Measurements from ENCODE around the gene OR2T3. TPM values are rescaled to one million over a fixed set of nuclear protein-coding genes. Genes with fewer than 3 reads are reported as not detected.
"Not testable (repeated sequence)": the region's sequence is repeated elsewhere in the genome, so short reads cannot be mapped to it uniquely, and the experiment has no call there.

The OR2T3 gene
- total and polyA plus RNA-seq, 2 donors (not counting 1 experiment from before 2014, with no cell fraction given), result not detected

DNA sequence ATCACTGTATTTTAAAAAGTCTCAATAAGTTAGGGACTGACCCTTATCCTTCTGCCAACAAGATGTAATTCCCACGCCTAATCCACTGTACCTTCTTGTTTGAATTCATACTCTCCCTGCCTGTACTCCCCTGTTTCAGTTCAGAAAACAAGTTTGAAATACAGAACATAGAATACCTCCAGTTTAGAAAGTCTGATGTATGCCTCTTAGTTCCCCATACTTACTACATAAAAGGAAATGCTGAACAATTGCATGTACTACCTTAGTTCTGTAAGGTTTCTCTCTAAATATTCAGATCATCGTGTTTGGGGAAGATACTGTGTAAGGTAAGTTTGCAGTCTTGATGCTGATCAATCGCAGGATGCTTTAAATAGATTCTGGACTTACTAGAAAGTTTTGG, 36.8 kb upstream of the OR2T3 start:
- H3K4me1 ChIP-seq (ENCODE audit: control insufficient read depth, extremely low read depth, insufficient read depth, low read length); H4K20me1 ChIP-seq (ENCODE audit: control insufficient read depth, extremely low read depth, insufficient read depth, low read length); DNase-seq (ENCODE audit: low read depth in 2 of 2); H3K27me3 ChIP-seq (ENCODE audit: control insufficient read depth, insufficient read depth, low read length); H3K9me3 ChIP-seq (ENCODE audit: control insufficient read depth, insufficient read depth, low read depth, low read length); H3K4me3 ChIP-seq (replicated peaks in 1 of 4; ENCODE audit: control extremely low read depth in 1 of 4, insufficient read depth in 1 of 4, low read depth in 3 of 4, low read length in 4 of 4); H3K79me2 ChIP-seq (ENCODE audit: control insufficient read depth, insufficient read depth, low read length); H3K4me2 ChIP-seq (ENCODE audit: extremely low read depth, insufficient read depth, low read length); H3K36me3 ChIP-seq (ENCODE audit: control insufficient read depth, insufficient read depth, low read length); H2AFZ ChIP-seq (ENCODE audit: low read length); H3K27ac ChIP-seq (ENCODE audit: insufficient read depth, low read length); H3K9ac ChIP-seq (ENCODE audit: insufficient read depth, low read length): not testable (repeated sequence)

DNA sequence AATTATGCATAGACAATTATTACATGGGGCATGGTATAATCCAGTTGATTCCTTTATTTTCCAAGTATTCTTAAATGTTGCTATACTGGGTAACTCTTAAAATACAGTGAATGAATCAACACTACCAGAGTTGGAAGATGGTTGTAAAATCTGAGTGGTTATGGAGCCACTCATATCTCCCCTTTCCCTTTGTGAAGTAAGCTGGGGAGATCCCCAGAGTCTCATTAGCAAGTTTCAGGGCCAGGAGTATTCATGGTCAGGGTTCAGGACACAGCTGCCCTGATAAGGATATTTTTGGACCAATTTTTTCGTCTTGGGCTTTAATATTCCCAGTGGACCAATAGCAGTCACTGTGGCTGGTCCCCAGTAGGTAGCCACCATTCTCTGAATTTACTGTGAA, 34.5 kb upstream of the OR2T3 start:
- H2AFZ ChIP-seq (ENCODE audit: low read length); H3K79me2 ChIP-seq (ENCODE audit: control insufficient read depth, insufficient read depth, low read length); H4K20me1 ChIP-seq (ENCODE audit: control insufficient read depth, extremely low read depth, insufficient read depth, low read length); H3K4me2 ChIP-seq (ENCODE audit: extremely low read depth, insufficient read depth, low read length); H3K9me3 ChIP-seq (ENCODE audit: control insufficient read depth, insufficient read depth, low read depth, low read length); H3K36me3 ChIP-seq (ENCODE audit: control insufficient read depth, insufficient read depth, low read length); H3K9ac ChIP-seq (ENCODE audit: insufficient read depth, low read length); H3K27ac ChIP-seq (ENCODE audit: insufficient read depth, low read length); H3K27me3 ChIP-seq (ENCODE audit: control insufficient read depth, insufficient read depth, low read length); H3K4me3 ChIP-seq (replicated peaks in 1 of 4; ENCODE audit: control extremely low read depth in 1 of 4, insufficient read depth in 1 of 4, low read depth in 3 of 4, low read length in 4 of 4); DNase-seq (ENCODE audit: low read depth in 2 of 2); H3K4me1 ChIP-seq (ENCODE audit: control insufficient read depth, extremely low read depth, insufficient read depth, low read length): not testable (repeated sequence)

DNA sequence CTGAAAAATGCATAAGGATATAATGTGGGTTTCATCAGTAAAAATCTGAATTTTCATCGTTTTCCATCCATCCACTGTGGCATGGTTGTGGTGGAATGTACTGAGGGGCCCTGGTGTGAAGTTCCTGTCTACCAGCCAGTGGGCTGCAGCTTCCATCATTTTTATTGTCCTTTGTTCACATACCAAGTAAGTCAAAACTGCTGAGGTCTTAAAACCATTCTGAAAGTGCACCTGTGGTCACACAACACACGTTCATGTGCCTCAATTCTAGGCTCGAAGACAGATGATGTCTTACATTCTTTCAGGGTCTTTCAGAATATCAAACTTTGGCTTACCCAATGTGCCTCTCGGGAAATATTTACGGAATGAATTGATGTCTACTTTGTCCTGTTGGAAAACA, 33.9 kb upstream of the OR2T3 start:
- H3K9me3 ChIP-seq (ENCODE audit: control insufficient read depth, insufficient read depth, low read depth, low read length); H3K9ac ChIP-seq (ENCODE audit: insufficient read depth, low read length); H3K4me3 ChIP-seq (replicated peaks in 1 of 4; ENCODE audit: control extremely low read depth in 1 of 4, insufficient read depth in 1 of 4, low read depth in 3 of 4, low read length in 4 of 4); H3K79me2 ChIP-seq (ENCODE audit: control insufficient read depth, insufficient read depth, low read length); H3K27ac ChIP-seq (ENCODE audit: insufficient read depth, low read length); DNase-seq (ENCODE audit: low read depth in 2 of 2); H2AFZ ChIP-seq (ENCODE audit: low read length); H3K27me3 ChIP-seq (ENCODE audit: control insufficient read depth, insufficient read depth, low read length); H4K20me1 ChIP-seq (ENCODE audit: control insufficient read depth, extremely low read depth, insufficient read depth, low read length); H3K36me3 ChIP-seq (ENCODE audit: control insufficient read depth, insufficient read depth, low read length); H3K4me2 ChIP-seq (ENCODE audit: extremely low read depth, insufficient read depth, low read length); H3K4me1 ChIP-seq (ENCODE audit: control insufficient read depth, extremely low read depth, insufficient read depth, low read length): not testable (repeated sequence)

DNA sequence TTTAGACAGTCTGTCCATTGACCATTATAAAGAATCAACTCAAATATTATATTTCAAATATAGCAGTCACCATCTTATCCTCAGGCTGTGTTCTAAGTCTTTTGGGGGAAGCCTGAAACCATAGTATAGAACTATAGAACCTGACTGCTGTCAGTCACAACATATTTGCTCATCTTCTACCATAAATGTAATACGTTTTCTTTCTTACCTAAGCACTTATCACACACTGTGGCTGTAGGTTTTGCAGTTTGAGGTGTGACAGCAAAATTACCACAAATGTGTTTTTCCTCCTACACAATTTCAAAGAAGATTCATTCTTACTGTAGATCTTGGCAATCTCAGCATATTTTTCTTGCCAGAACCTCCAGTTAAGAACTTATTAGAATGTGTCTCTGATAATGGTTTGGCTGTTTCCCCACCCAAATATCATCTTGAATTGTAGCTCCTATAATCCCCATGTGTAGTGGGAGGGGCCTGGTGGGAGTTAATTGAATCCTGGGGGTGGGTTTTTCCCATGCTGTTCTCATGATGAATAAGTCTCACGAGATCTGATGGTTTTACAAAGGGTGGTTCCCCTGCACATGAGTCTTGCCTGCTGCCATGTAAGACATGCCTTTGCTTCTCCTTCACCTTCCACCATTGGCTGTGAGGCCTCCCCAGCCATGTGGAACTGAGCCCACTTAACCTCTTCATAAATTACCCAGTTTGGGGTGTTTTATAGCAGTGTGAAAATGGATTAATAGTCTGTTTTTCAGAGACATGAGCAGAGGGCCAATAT, 30.5 kb upstream of the OR2T3 start:
- H3K4me3 ChIP-seq (replicated peaks in 1 of 4; ENCODE audit: control extremely low read depth in 1 of 4, insufficient read depth in 1 of 4, low read depth in 3 of 4, low read length in 4 of 4); H3K36me3 ChIP-seq (ENCODE audit: control insufficient read depth, insufficient read depth, low read length); H3K79me2 ChIP-seq (ENCODE audit: control insufficient read depth, insufficient read depth, low read length); H3K4me1 ChIP-seq (ENCODE audit: control insufficient read depth, extremely low read depth, insufficient read depth, low read length); H2AFZ ChIP-seq (ENCODE audit: low read length); DNase-seq (ENCODE audit: low read depth in 2 of 2); H3K4me2 ChIP-seq (ENCODE audit: extremely low read depth, insufficient read depth, low read length); H3K9me3 ChIP-seq (ENCODE audit: control insufficient read depth, insufficient read depth, low read depth, low read length); H3K27me3 ChIP-seq (ENCODE audit: control insufficient read depth, insufficient read depth, low read length); H3K9ac ChIP-seq (ENCODE audit: insufficient read depth, low read length); H3K27ac ChIP-seq (ENCODE audit: insufficient read depth, low read length); H4K20me1 ChIP-seq (ENCODE audit: control insufficient read depth, extremely low read depth, insufficient read depth, low read length): not testable (repeated sequence)

DNA sequence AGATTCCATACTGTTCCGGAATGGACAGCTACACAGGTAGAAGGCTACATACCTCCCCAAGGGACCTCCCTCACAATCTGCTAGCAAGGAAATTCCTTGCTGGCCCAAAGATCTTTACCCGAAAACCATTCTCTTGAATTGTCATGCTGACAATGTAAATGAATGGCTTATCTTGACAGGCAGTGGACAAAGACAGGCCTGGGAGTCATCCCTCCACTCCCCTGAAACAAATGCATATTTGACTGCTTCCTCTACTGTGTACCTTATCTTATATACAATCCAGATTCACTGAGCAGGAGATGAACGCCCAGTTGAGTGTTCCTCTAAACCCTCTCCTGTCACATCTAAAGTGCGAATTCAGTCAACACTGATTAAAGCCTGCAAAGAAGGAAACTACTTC, 28.5 kb upstream of the OR2T3 start:
- H4K20me1 ChIP-seq (ENCODE audit: control insufficient read depth, extremely low read depth, insufficient read depth, low read length); H3K4me3 ChIP-seq (replicated peaks in 1 of 4; ENCODE audit: control extremely low read depth in 1 of 4, insufficient read depth in 1 of 4, low read depth in 3 of 4, low read length in 4 of 4); H3K79me2 ChIP-seq (ENCODE audit: control insufficient read depth, insufficient read depth, low read length); H3K36me3 ChIP-seq (ENCODE audit: control insufficient read depth, insufficient read depth, low read length); H3K9ac ChIP-seq (ENCODE audit: insufficient read depth, low read length); DNase-seq (ENCODE audit: low read depth in 2 of 2); H3K4me1 ChIP-seq (ENCODE audit: control insufficient read depth, extremely low read depth, insufficient read depth, low read length); H3K9me3 ChIP-seq (ENCODE audit: control insufficient read depth, insufficient read depth, low read depth, low read length); H2AFZ ChIP-seq (ENCODE audit: low read length); H3K4me2 ChIP-seq (ENCODE audit: extremely low read depth, insufficient read depth, low read length); H3K27ac ChIP-seq (ENCODE audit: insufficient read depth, low read length); H3K27me3 ChIP-seq (ENCODE audit: control insufficient read depth, insufficient read depth, low read length): not testable (repeated sequence)

DNA sequence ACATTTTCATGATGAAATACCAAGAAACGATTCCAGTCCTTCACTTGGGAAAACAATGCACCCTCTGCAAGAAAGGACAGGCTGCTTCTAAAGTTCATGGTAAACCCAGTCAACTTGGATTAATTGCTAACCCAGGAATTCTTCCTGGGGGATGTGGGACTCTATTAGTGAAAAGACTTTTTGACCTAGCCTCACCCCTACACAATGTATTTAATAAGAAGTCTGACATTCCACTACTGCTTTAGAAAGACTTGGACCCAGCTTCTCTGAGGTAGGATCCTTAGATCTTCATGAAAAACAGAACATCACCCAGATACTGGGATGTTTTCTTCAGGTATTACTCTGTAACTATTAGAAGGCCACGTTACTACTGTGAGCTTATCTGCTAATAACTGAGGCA, 27.8 kb upstream of the OR2T3 start, which contains the start of gene OR2T2:
Gene OR2T2 (plus strand): TSS at position 239 of the 400 bp plus-strand sequence. CDS start 7,161 bp downstream, outside the sequence.
- not testable (repeated sequence) for H4K20me1 ChIP-seq (ENCODE audit: control insufficient read depth, extremely low read depth, insufficient read depth, low read length); H3K36me3 ChIP-seq (ENCODE audit: control insufficient read depth, insufficient read depth, low read length); H3K27me3 ChIP-seq (ENCODE audit: control insufficient read depth, insufficient read depth, low read length); H3K9ac ChIP-seq (ENCODE audit: insufficient read depth, low read length); H3K4me3 ChIP-seq (replicated peaks in 1 of 4; ENCODE audit: control extremely low read depth in 1 of 4, insufficient read depth in 1 of 4, low read depth in 3 of 4, low read length in 4 of 4); DNase-seq (ENCODE audit: low read depth in 2 of 2); H3K27ac ChIP-seq (ENCODE audit: insufficient read depth, low read length); H3K9me3 ChIP-seq (ENCODE audit: control insufficient read depth, insufficient read depth, low read depth, low read length); H3K4me1 ChIP-seq (ENCODE audit: control insufficient read depth, extremely low read depth, insufficient read depth, low read length); H3K79me2 ChIP-seq (ENCODE audit: control insufficient read depth, insufficient read depth, low read length); H2AFZ ChIP-seq (ENCODE audit: low read length); H3K4me2 ChIP-seq (ENCODE audit: extremely low read depth, insufficient read depth, low read length)
